Measurements from ENCODE around the gene LRRC2.

- no peak for TF ChIP-seq POLR2AphosphoS5 (IDR thresholded peaks at IDR 0.05)
- no peak for TF ChIP-seq CTCF (IDR thresholded peaks at IDR 0.05)
- no peak for TF ChIP-seq POLR2A (IDR thresholded peaks at IDR 0.05)
These were observed 38.0 kb upstream of the LRRC2 start for GRCh38 chr3:46604127-46604526.
